Brain pericyte (primary cell): ENCODE measurements around the gene EPHA4.

Source experiments
- DNase-seq: peaks from one replicate; pipeline ENCODE4 v3.0.0-alpha.2; 2012; ENCODE audit warnings: low read depth, low spot score

The EPHA4 gene

GRCh38 chr2:221504905-221505304 lies 67.2 kb downstream of the EPHA4 start:
- no peak for DNase-seq

- DNase-seq: no peak
These were observed 68.1 kb downstream of the EPHA4 start for GRCh38 chr2:221503965-221504364.

GRCh38 chr2:221502270-221503010 lies 69.7 kb downstream of the EPHA4 start:
- no peak for DNase-seq

GRCh38 chr2:221501883-221502269 lies 70.2 kb downstream of the EPHA4 start:
- DNase-seq: no peak

- DNase-seq: no peak
These were observed 70.8 kb downstream of the EPHA4 start for GRCh38 chr2:221501210-221501882.

- DNase-seq: no peak
These were observed 71.4 kb downstream of the EPHA4 start for GRCh38 chr2:221500501-221501209.

- DNase-seq: no peak
These were observed 76.4 kb downstream of the EPHA4 start for GRCh38 chr2:221495731-221496130.

- DNase-seq: no peak
These were observed 77.5 kb downstream of the EPHA4 start for GRCh38 chr2:221494556-221494955.

- no peak for DNase-seq
These were observed 78.7 kb downstream of the EPHA4 start for GRCh38 chr2:221493391-221493790.

GRCh38 chr2:221492636-221493035 lies 79.5 kb downstream of the EPHA4 start:
- DNase-seq: no peak

- DNase-seq: no peak
These were observed 81.5 kb downstream of the EPHA4 start for GRCh38 chr2:221490506-221491060.

- no peak for DNase-seq
These were observed 83.8 kb downstream of the EPHA4 start for GRCh38 chr2:221488136-221488807.

GRCh38 chr2:221486106-221486505 lies 86.0 kb downstream of the EPHA4 start:
- DNase-seq: no peak

- DNase-seq: no peak
These were observed 86.6 kb downstream of the EPHA4 start for GRCh38 chr2:221485503-221485870.

GRCh38 chr2:221484761-221485502 lies 87.2 kb downstream of the EPHA4 start:
- DNase-seq: no peak

- DNase-seq: no peak
These were observed 89.2 kb downstream of the EPHA4 start for GRCh38 chr2:221482666-221483455.

GRCh38 chr2:221480821-221481220 lies 91.3 kb downstream of the EPHA4 start:
- no peak for DNase-seq

- no peak for DNase-seq
These were observed 91.9 kb downstream of the EPHA4 start for GRCh38 chr2:221480163-221480562.

- DNase-seq: no peak
These were observed 93.6 kb downstream of the EPHA4 start for GRCh38 chr2:221478485-221478863.

GRCh38 chr2:221477714-221478484 lies 94.2 kb downstream of the EPHA4 start:
- no peak for DNase-seq
